Activated CD4-positive, alpha-beta T cell treated with anti-CD3 and anti-CD28 coated beads for 1 hour (primary cell): ENCODE data around the gene CAPZA2.
"Not testable (repeated sequence)": the region's sequence is repeated elsewhere in the genome, so short reads cannot be mapped to it uniquely, and the experiment has no call there.

Experiments used
- DNase-seq: peaks from one replicate; pipeline ENCODE4 v3.0.0-alpha.2; 2020

CAPZA2 gene

DNA sequence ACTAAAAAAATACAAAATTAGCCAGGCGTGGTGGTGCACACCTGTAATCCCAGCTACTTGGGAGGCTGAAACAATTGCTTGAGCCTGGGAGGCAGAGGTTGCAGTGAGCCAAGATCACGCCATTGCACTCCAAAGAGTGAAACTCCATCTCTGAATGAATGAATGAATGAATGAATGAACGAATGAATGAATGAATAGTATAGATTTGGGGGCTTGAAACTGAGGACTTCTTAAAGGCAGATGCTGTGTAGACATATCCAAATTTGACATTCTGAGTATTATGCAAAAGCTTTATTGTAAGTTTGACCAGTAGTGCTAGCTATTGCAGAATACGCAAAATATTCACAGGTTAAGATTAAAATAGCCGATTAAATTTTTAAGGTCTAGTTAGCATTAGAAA, 60.2 kb downstream of the CAPZA2 start:
- DNase-seq: no peak

DNA sequence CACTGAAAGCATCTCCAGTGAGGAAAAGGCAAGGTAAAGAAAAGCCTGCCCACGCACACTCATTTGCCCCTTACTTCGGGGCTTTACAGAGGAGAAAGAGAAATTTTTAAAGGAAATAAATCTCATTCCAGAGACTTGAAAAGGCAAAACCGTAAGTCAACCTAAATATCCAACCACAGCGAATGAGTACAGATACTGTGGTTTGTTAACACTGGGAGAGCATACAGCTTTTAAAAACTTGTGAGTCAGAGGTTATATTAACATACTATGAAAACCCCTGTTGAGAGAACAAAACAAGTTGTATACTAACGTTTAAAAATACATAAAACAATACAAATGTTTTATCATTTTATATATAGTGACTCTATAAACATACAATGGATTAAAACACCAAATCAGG, 62.4 kb downstream of the CAPZA2 start:
- DNase-seq: no peak

DNA sequence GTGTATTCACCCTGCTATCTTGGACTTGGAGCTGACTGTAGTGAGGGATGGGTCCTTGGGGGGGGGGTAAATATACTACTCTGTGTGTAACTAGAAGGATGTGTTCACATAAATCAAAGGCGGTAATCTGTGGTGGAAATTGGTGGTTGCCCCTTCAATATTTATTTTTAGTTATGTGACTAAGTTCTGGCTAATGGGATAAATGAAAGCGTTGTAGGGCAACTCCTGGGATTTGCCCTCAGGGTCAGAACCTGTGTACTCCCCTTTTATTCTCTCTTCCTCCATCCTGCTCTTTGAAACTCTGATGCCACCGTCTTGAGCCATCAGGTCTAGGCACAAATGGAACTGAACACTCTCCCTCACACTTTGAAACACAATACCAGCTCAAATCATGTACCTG, 66.6 kb downstream of the CAPZA2 start:
- DNase-seq: no peak

DNA sequence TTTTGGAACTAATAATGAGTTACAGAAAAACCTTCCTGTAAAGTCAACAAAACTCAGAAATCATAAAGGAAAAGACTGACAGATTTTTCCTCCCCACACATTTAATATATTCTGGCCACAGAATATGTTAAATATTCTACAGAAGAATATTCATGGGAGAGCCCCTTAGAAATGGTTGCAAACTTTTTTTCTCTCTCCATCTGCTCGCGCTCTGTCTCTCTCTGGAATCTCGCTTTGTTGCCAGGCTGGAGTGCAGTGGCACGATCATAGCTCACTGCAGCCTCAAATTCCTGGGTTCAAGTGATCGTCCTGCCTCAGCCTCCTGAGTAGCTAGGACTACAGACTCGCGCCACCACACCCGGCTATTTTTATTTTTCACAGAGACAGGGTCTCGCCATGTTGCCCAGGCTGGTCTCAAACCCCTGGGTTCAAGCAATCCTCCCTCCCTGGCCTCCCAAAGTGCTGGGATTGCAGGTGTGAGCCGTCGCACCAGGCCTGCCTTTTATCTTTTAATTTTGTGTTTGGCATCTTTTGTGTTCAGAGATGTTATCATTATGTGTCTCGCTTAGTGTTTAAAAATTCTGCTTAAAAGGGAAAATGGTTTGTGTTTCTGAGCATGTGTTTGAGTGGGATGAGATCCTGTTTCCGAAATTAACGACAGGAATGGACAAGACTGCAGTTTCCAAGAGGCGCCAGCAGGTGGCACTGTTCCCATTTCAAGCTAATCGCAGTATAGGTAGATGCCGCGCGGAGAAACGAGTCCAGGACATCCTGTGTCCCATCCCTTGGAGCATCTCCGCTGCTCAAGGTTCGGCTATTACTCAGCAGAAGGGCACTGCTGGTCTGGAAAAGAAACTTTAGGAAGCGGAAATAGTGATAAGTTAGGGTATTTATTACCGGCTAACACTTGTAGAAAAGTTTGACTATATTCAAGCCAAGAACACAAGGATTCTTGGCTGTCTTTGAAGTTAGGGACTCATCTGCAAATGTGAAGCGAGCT, 67.8 kb downstream of the CAPZA2 start:
- DNase-seq: peak; percentile 61

DNA sequence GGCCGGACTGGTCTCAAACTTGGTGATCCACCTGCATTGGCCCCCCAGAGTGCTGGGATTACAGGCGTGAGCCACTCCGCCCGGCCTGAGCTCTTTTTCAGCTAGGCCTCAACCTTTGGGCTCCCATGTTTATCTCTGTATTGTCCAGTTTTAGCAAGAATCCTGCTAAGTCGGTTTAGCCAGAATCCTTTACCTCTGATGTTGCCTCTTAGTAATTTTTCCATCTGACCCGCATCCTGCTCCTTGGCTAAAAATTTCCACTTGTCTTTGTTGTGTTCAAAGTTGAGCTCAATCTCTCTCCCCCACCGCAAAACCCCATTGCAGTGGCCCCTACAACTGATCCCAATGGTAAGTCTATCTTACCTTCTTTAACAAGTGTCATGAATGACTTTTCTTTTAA, 70.2 kb downstream of the CAPZA2 start:
- DNase-seq: no peak

DNA sequence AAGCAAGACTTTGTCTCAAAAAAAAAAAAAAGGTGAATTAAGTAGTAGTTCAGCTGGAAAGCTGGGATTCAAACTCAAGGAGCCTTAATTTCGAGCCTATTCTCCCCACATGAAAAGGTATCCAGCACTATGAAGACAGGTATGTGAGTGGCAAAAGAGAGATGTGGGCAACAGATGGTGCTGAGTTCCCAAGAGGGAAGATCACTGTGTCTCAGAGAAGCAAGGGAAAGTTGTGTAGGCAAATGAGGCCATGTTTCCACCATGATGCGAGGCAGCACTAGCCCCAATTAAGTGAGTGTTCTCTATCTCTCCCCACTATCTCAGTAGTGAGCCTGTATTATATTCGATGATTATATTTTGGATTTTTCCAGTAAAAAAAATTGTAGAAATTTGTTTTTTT, 71.1 kb downstream of the CAPZA2 start:
- no peak for DNase-seq

DNA sequence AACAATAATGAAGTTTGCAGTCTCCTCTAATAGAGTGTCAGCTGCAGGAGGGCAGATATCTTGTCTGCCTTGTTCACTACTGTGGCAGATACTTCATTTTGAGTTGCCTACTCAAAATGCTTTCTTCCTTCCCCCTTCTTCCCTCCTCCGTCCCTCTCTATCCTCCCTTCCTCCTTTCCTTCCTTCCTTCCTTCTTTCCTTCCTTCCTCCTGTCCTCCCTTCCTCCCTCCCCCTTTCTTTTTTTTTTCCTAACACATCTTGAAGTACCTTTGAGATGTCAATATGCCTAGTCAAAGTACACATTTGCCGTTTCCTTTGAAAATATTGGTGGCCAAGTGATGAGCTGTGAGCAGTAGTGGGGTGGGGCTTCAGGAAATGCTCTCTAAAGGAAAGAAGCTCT, 72.2 kb downstream of the CAPZA2 start:
- no peak for DNase-seq

DNA sequence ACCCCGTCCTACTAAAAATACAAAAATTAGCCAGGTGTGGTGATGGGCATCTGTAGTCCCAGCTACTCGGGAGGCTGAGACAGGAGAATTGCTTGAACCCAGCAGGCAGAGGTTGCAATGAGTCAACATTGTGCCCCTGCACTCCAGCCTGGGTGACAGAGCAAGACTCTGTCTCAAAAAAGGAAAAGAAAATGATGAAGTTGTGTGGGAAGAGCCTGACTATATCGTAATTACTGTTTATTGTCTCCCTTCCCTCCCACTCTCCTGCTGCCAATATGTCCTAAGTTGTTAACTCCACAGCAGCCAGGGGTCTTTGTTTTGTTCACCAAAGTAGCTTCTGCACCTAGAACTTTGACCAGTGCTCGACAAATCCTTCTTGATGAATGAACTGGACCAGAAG, 74.5 kb downstream of the CAPZA2 start:
- DNase-seq: not testable (repeated sequence)

DNA sequence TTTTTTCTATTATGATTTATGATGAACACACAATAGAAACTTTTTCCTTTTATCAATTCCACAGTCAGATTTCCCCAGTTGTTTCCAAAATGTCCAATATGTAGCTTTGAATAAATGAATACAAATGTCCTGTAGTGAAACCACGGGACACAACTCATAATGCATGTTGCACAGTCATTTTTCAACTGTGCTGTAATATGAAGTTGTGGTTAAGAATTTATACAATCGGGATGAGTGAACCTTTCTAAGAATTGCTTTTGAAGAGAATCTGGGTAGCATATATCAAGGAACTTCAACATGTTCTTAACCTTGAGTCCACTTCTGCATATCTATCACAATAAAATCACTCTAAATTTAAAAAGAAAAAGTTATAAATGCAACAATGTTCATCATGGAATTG, 76.3 kb downstream of the CAPZA2 start:
- DNase-seq: no peak

DNA sequence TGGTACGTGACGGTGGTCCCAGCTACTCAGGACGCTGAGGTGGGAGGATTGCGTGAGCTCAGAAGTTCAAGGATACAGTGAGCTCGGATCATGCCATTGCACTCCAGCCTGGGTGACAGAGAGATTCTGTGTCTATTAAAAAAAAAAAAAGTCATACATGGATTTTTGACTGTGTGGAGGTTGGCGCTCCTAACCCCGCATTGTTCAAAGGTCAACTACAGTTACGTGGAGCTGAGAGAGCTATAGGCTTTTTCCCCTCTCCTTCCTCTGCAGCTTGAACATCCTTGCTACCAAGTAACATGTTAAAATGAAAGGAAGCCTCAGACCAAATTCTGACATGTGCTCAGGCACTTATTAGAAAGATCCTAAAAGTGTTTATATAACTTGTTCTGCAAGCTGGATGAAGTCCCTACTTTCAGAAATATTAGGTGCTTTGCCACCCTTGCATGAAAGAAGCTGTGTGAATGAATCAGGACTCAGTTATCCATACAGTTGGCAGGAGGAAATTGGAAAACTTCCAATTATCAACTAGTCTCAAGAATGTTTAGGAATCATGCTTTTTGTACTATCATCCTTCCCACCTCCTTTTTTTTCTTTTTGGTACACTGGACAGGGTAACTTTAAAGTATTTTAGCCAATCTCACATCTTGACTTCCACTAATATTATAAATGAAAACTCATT, 78.4 kb downstream of the CAPZA2 start:
- DNase-seq: no peak

DNA sequence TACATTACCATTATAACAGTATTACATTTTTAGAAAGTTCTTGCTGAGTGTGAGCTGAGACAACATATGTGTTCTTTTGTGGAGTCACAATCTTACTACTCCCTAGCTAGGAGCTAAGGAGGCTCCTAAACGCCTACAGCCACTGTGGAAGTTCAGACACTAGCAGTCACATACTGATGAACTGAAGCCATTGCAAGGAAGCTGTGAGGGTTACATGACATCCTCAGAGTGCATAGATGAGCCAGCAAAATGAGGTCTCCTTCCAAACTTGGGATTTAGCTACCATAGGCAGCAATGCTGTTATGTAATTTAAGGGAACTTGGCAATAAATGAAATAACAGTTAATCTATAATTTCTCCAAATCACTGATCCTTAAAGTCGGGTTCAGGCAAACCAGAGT, 80.1 kb downstream of the CAPZA2 start:
- DNase-seq: no peak

DNA sequence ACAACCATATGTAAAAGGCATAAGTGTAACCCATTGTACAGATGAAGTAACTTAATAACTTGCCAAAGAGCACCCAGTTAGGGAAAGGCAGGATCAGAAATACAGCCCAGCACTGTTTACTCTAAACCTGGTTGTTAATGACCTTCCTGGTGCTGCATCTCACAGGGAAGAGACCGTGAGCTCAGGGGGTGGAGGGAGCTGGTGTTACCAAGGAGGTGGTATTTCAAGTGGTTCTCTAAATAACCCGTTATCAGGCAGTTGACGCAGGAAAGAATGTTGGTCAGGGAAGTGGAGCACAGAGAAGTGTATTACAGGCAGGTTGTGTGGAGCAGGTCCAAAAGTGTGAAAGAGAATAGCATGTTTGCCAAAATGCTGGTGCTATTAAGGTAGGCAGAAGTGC, 86.5 kb downstream of the CAPZA2 start:
- no peak for DNase-seq

DNA sequence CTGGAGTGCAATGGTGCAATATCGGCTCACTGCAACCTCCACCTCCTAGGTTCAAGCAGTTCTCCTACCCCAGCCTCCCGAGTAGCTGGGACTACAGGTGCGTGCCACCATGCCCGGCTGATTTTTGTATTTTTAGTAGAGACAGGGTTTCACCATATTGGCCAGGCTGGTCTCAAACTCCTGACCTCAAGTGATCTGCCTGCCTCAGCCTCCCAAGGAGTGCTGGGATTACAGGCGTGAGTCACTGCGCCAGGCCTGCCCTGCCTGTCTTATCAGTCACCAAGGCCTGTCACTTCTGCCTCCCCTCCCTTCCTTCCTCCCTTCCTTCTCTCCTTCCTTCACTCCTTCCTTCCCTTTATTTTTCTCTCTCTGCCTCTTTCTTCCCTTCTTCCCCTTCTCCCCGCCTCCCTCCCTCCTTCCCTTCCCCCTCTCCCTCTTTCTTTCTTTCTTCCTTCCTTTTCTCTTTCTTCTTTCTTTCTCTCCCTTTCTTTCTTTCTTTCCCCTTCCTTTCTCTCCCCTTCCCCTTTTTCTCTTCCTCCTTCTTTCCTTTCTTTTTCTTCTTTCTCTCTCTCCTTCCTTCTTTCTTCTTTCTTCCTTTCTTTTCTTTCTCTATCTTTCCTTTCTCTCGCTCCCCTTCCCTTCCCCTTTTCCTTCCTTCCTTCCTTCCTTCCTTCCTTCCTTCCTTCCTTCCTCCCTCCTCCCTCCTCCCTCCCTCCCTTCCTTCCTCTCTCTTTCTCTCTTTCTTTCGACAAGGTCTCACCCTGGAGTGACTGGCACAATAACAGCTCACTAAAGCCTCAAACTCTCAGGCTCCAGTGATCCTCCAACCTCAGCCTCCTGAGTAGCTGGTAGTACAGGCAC, 87.8 kb downstream of the CAPZA2 start:
- DNase-seq: no peak

DNA sequence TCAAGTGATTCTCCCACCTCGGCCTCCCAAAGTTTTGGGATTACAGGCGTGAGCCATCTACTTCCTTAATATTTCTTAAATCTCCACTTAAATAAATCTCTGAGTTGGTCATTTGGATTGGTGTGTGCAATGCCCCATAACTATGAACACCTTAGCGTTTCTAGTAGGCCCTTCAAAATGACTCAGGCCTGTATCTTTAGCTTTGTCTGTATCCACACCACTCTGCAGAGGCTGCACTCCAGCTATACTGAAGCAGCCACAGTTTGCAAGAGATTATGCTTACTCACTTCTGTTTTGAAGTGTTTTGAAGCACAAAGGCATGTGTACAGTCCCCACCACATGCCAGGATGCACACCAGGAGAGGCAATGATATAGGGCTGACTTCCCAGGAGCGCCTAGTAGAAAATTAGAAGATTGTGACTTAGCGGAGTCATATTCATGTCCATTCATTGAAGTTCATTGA, 88.5 kb downstream of the CAPZA2 start:
- DNase-seq: no peak

DNA sequence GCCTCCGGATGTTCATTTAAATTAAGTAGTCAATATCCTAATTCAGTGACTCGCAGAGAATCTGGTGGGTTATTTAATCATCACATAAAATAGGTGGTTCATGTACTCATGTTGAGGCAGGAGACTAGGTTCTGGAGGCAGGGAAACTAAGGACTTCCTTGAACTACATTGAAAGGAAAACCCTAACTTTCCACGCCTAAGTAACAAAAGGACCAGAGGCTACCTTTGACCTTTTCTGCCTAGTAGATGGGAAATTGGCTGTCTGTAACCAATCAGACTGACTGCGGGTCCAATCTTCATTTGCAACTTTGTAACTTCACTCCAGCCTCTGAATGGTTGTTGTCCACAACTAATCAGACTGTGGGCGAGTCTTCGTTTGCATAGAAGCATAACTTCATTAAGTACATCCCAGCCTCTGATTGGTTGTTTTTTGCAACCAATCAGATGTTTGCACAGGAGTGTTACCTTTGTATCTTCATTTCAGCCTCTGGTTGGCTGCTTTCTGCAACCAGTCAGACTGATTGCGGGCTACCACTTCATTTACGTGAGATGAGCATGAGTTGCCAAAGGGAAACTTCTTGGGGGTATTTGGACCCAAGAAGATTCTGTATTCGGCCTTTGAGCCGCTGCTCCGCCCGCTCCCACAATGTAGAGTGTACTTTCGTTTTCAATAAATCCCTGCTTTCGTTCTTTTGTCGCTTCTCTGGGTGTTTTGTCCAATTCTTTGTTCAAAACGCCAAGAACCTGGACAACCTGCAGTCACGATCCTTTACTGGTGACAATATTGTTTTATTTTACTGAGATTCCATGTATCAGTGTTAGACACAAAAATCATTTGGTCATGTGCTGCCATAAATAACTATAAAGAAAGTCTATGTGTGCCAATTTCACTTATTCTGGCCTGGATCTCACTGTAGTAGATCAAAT, 89.2 kb downstream of the CAPZA2 start:
- no peak for DNase-seq

DNA sequence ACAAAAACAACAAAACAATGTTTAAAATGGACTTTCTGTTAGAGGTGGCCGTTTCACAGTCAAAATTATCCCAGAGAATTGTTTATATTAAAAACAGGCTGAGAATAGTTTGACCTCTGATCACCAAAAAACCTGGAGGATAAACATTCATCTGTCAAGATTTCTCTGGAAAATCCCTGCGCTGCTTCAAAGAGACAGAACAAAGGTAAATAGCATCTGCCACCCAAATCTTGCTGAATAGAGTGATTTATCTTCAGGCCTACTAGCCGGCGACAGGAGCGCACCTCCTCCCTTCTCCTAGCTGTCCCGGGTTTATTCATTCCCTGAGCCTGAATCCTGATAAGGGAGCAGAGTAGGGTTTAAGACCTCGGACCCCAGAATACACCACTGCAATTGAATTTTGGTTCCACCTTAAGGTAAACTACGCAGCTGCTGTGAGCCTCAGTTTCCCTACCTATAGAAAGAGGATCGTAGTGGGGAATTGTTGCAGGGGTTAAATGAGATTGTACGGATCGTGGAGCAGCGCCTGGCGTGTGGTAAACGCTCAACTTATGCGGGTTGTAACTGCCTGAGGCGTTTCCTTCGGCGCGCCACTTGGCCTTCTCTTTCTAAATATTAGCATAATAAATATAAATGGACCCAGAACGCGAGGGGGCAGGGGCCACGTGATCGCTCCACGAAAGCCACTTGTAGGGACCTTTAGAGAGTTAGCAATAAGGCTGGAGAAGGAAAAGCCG, 90.4 kb downstream of the CAPZA2 start:
- no peak for DNase-seq

DNA sequence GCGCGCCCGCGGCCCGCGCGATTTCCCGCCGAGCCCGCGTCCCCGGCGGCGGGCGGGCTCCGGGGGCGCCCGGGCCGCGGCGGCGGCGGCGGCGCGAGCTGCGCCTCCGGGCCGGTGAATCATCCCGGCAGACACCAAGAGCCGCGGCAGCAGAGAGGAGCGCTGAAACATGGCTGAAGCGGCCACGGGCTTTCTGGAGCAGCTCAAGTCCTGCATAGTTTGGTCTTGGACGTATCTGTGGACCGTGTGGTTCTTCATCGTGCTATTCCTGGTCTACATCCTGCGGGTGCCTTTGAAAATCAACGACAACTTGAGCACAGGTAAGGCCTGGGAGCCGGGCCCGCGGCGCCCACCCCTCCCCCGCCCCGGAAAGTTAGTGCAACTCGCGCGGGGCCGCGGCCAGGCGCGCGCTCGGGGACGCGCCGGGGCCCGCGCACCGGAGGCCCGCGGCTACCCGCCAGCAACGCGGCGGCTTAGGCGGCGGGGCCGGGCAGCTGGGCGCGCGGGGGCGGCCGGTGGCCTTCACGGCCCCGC, 91.1 kb downstream of the CAPZA2 start, which contains the start of gene ST7:
Gene ST7 (plus strand): TSS at position 130 of the 534 bp plus-strand sequence. CDS start 40 bp downstream, at position 170.
- DNase-seq: peak; percentile 57

DNA sequence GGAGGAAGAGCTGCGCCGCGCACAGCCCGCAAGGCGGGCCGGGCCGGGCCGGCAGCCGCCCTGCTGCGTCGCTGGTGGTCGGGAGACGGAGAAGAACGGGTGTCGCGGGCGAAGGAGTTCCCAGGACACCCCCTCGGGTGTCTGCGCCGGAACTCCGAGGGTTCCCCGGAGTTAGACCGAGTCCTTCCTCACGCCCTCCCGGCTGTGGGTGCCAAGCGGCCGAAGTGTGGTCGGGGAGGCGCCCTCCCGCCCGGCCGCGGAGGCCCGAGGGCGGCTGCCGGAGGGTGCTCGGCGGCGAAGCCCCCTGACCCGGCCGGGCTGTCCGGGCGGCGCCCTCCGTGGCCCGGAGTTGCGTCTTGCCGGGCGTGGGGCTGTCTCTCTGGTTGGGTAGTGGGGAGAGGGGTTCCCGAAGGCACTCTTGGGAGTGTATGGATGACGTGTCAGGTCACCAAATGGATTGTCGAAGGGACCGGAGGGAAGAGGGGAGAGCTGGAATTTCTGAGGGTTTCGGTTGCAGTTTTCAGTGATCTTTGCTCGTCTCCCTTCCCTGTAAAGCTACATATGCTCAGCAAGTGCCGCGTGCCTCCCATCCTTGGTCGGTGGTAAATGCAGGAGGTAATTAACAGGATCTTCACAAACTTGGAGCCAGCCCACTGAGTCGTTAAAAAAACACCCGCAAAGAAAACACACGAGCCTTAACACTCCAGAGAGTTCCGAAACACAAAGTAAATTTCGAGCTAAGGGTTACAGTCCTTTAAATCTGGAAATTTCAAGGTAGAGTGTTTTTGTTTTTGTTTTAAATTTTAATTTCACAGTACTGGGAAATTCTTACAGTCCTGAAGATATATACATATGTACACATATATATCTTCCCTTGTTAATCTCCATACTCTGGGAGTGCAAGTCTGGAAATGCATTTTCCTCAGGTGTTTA, 91.8 kb downstream of the CAPZA2 start:
- peak; percentile 25 for DNase-seq

DNA sequence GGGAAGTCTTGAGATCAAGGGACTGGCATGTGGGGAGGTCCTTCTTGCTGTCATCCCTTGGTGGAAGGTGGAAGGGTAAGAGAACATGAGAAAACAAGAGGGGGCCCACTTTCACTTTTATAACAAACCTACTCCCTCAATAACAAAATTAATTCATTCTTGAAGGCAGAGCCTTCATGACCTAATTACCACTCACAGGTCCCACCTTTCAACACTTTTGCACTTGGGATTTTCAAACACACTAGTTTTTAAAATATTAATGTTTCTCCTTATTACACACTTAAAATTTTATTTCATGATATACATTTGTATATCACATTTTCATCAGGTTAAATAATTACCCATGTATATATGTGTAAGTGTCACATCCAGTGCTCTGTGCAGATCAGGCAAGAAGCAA, 93.0 kb downstream of the CAPZA2 start:
- DNase-seq: no peak
